NCI-H2227 treated with DMSO at 0.1 percent for 48 hours (cell line): ENCODE data around the gene ATIC.

ENCODE experiments used
- DNase-seq: peaks from one replicate; lab custom pipeline; 2025; lab: John Stamatoyannopoulos, UW

The ATIC gene

GRCh38 chr2:215361211-215361875, 49.5 kb downstream of the ATIC start:
- no peak for DNase-seq

GRCh38 chr2:215361876-215362561, 50.2 kb downstream of the ATIC start:
- no peak for DNase-seq

- no peak for DNase-seq
Measured at GRCh38 chr2:215362562-215362904, 50.7 kb downstream of the ATIC start.

- no peak for DNase-seq
Measured at GRCh38 chr2:215363039-215363438, 51.2 kb downstream of the ATIC start.

GRCh38 chr2:215363461-215364156, 51.8 kb downstream of the ATIC start:
- DNase-seq = no peak

- DNase-seq = no peak
Measured at GRCh38 chr2:215364157-215365155, 52.6 kb downstream of the ATIC start.

- no peak for DNase-seq
Measured at GRCh38 chr2:215365184-215365658, 53.4 kb downstream of the ATIC start.

GRCh38 chr2:215366440-215367032, 54.7 kb downstream of the ATIC start:
- DNase-seq = no peak

GRCh38 chr2:215367662-215368492, 56.0 kb downstream of the ATIC start:
- no peak for DNase-seq

GRCh38 chr2:215368493-215368809, 56.6 kb downstream of the ATIC start:
- DNase-seq = no peak

- DNase-seq = no peak
Measured at GRCh38 chr2:215369181-215369760, 57.4 kb downstream of the ATIC start.

GRCh38 chr2:215370112-215370965, 58.5 kb downstream of the ATIC start:
- DNase-seq = no peak

- no peak for DNase-seq
Measured at GRCh38 chr2:215371915-215372897, 60.3 kb downstream of the ATIC start.

- no peak for DNase-seq
Measured at GRCh38 chr2:215372968-215373649, 61.2 kb downstream of the ATIC start.

GRCh38 chr2:215374002-215374401, 62.1 kb downstream of the ATIC start:
- no peak for DNase-seq

- no peak for DNase-seq
Measured at GRCh38 chr2:215374642-215375466, 63.0 kb downstream of the ATIC start.

- DNase-seq = no peak
Measured at GRCh38 chr2:215375467-215375830, 63.6 kb downstream of the ATIC start.
